ENCODE results near the gene XRCC2. TPM values are rescaled to one million over a fixed set of nuclear protein-coding genes. Genes with fewer than 3 reads are reported as not detected.

Gene XRCC2
- total and polyA plus RNA-seq, 2 of the 4 experiments (the other 2 are of a cell fraction), result 2.2 to 3.6 TPM

DNA sequence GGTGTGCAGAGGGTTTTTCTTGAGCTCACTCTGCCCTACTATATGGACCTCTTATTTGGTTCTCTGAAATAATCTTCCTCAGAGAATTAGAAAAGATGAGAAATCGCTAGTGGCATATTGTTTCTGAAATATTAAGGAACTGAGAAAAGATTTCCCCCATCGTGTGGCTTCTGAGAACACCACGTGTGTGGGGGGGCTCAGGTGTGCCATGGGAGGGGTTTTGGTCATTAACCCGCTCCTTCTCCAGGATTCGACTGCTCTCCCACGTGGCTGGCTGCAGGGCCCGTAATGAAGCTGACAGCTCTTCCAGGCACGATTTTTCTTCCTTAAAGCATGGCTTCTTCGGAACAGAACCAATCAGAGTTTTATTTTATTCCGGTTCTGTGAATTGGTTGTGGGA lies 67.7 kb downstream of the XRCC2 start:
- Histone ChIP-seq H3K23ac (ENCODE audit: low read depth, low read length) (no peak overlapping the region), H3K9me3 (ENCODE audit: control insufficient read depth, insufficient read depth, low read length) (no peaks in the 10 kb centered on the region), H2BK20ac (ENCODE audit: low read depth, low read length) (no peak overlapping the region), H3K18ac (ENCODE audit: low read depth, low read length) (no peak overlapping the region), H3K4me2 (ENCODE audit: low read depth, low read length) (no peak overlapping the region), H3K27me3 (ENCODE audit: control insufficient read depth, insufficient read depth, low read length) (no peaks in the 10 kb centered on the region; the same call in 1 of the 2 replicates), H2BK5ac (ENCODE audit: low read depth, low read length, poor library complexity, severe bottlenecking) (no peak overlapping the region), H2BK15ac (ENCODE audit: low read depth, low read length) (no peak overlapping the region), H3K4me3 (ENCODE audit: insufficient read depth, low read depth, low read length) (no peak overlapping the region), H2AFZ (replicated peaks; ENCODE audit: low read length, poor library complexity) (no peak overlapping the region), H3K79me1 (ENCODE audit: low read depth in 1 of 2, low read length in 2 of 2) (no peaks in the 10 kb centered on the region), H3K56ac (ENCODE audit: extremely low read depth, insufficient read depth, low read length) (no peak overlapping the region), H2BK120ac (ENCODE audit: low read depth, low read length) (no peak overlapping the region), H3K14ac (replicated peaks; ENCODE audit: low read depth, low read length) (no peak overlapping the region), H2AK5ac (ENCODE audit: low read depth, low read length) (no peak overlapping the region), H2AK9ac (replicated peaks; ENCODE audit: low read depth, low read length, poor library complexity) (no peak overlapping the region), H4K5ac (ENCODE audit: low read depth, low read length) (no peak overlapping the region), H3K4ac (ENCODE audit: low read depth, low read length) (no peak overlapping the region), H3K9ac (ENCODE audit: low read depth, low read length) (no peak overlapping the region), H3K27ac (ENCODE audit: insufficient read depth, low read length) (no peak overlapping the region), H4K8ac (ENCODE audit: low read depth in 2 of 2, low read length in 2 of 2) (no peak overlapping the region), H4K91ac (ENCODE audit: insufficient read depth, low read depth, low read length) (no peak overlapping the region), H3K9me1 (ENCODE audit: insufficient read depth, low read length) (no peaks in the 10 kb centered on the region), H3K4me1 (ENCODE audit: control insufficient read depth, insufficient read depth, low read length) (no peaks in the 10 kb centered on the region), H4K20me1 (ENCODE audit: insufficient read depth, low read length) (no peaks in the 10 kb centered on the region), H3K36me3 (ENCODE audit: control insufficient read depth, insufficient read depth, low read length) (no peaks in the 10 kb centered on the region)
- dilution Hi-C loops (cut with HindIII; ENCODE audit: low sequenced_read_pairs, unreplicated experiment) (no loop called here), in situ Hi-C loops (cut with MboI; ENCODE audit: low sequenced_read_pairs) (no loop called here), intact Hi-C loops (cut with micrococcal nuclease) (no loop called here)
- BruUV-seq (replicated peaks), result no TSS peak
- POLR2A ChIA-PET (ENCODE audit: unreplicated experiment), result interaction anchor here (0.7 kb wide), 1 partner anchor 11 kb away, joined by 13 read pairs; no protein-coding TSS in a partner anchor
- ATAC-seq (ENCODE audit: low read depth) (no peak), DNase-seq (no peak)
- no peak for TF ChIP-seq MAZ (IDR thresholded peaks at IDR 0.05; ENCODE audit: borderline replicate concordance, low read depth, low read length)
- TF ChIP-seq MAFK (IDR thresholded peaks at IDR 0.05; ENCODE audit: low read depth, low read length), result no peak
- no peak for TF ChIP-seq CEBPB (IDR thresholded peaks at IDR 0.05; ENCODE audit: low read depth, low read length)
- no peak for TF ChIP-seq MXI1 (IDR thresholded peaks at IDR 0.05; ENCODE audit: borderline replicate concordance, low read depth, low read length)
- TF ChIP-seq POLR2A (IDR thresholded peaks at IDR 0.05; ENCODE audit: low read depth, low read length), result no peak
- TF ChIP-seq, protein P1, sequence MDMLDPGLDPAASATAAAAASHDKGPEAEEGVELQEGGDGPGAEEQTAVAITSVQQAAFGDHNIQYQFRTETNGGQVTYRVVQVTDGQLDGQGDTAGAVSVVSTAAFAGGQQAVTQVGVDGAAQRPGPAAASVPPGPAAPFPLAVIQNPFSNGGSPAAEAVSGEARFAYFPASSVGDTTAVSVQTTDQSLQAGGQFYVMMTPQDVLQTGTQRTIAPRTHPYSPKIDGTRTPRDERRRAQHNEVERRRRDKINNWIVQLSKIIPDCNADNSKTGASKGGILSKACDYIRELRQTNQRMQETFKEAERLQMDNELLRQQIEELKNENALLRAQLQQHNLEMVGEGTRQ (IDR thresholded peaks at IDR 0.05; ENCODE audit: low read depth, low read length), result no peak
- TF ChIP-seq SMC3 (IDR thresholded peaks at IDR 0.05; ENCODE audit: low read depth, low read length), result no peak
- TF ChIP-seq RAD21 (IDR thresholded peaks at IDR 0.05; ENCODE audit: low read length), result no peak
- no peak for TF ChIP-seq NFE2L2 (IDR thresholded peaks at IDR 0.05; ENCODE audit: low read depth, low read length)
- TF ChIP-seq, protein P2, sequence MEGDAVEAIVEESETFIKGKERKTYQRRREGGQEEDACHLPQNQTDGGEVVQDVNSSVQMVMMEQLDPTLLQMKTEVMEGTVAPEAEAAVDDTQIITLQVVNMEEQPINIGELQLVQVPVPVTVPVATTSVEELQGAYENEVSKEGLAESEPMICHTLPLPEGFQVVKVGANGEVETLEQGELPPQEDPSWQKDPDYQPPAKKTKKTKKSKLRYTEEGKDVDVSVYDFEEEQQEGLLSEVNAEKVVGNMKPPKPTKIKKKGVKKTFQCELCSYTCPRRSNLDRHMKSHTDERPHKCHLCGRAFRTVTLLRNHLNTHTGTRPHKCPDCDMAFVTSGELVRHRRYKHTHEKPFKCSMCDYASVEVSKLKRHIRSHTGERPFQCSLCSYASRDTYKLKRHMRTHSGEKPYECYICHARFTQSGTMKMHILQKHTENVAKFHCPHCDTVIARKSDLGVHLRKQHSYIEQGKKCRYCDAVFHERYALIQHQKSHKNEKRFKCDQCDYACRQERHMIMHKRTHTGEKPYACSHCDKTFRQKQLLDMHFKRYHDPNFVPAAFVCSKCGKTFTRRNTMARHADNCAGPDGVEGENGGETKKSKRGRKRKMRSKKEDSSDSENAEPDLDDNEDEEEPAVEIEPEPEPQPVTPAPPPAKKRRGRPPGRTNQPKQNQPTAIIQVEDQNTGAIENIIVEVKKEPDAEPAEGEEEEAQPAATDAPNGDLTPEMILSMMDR (conservative IDR thresholded peaks at IDR 0.05; ENCODE audit: low read depth, low read length), result no peak
- TF ChIP-seq FOS (IDR thresholded peaks at IDR 0.05; ENCODE audit: low read depth, low read length), result no peak
- TF ChIP-seq BHLHE40 (IDR thresholded peaks at IDR 0.05; ENCODE audit: low read depth, low read length), result no peak
- TF ChIP-seq RCOR1 (IDR thresholded peaks at IDR 0.05; ENCODE audit: insufficient replicate concordance, low read length), result no peak
- no peak for TF ChIP-seq CHD1 (IDR thresholded peaks at IDR 0.05; ENCODE audit: low read depth, low read length)
- TF ChIP-seq, protein P3, sequence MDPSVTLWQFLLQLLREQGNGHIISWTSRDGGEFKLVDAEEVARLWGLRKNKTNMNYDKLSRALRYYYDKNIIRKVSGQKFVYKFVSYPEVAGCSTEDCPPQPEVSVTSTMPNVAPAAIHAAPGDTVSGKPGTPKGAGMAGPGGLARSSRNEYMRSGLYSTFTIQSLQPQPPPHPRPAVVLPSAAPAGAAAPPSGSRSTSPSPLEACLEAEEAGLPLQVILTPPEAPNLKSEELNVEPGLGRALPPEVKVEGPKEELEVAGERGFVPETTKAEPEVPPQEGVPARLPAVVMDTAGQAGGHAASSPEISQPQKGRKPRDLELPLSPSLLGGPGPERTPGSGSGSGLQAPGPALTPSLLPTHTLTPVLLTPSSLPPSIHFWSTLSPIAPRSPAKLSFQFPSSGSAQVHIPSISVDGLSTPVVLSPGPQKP (IDR thresholded peaks at IDR 0.05; ENCODE audit: borderline replicate concordance, low read depth, low read length), result no peak
- no peak for TF ChIP-seq RFX5 (IDR thresholded peaks at IDR 0.05; ENCODE audit: low read depth, low read length)
- WGBS, 2 experiments (ENCODE audit: extremely low coverage in 2 of 2, insufficient read length in 1 of 2), result 67% methylated on average over 3 of the region's 10 CpGs; no CpG with 5 or more reads in 1 of the 2 experiments
- CTCF ChIA-PET, result no interaction called here

Measured in IMR-90 (cell line).